GM18520 (cell line): ENCODE data around the gene C19orf85.

Experiments used
- ATAC-seq: cut with Tn5 transposase; IDR thresholded peaks from one replicate; pipeline ENCODE4 v1.9.1; 2021; ENCODE audit not compliant: unreplicated experiment

Gene C19orf85

GRCh38 chr19:55478364-55478763 lies 13.8 kb upstream of the C19orf85 start:
- ATAC-seq: no peak

- ATAC-seq: no peak
Observed at GRCh38 chr19:55477905-55478304, 13.4 kb upstream of the C19orf85 start.

GRCh38 chr19:55476100-55476775 lies 11.7 kb upstream of the C19orf85 start, which contains the start of gene ZNF628:
TSS of gene ZNF628 (plus strand) at chr19:55476617. CDS start at chr19:55479911, 3,294 bp downstream.
- peak; percentile 90 for ATAC-seq

GRCh38 chr19:55474269-55475265 lies 10.0 kb upstream of the C19orf85 start:
- ATAC-seq: no peak

GRCh38 chr19:55473225-55474012 lies 8.9 kb upstream of the C19orf85 start:
- ATAC-seq: no peak

GRCh38 chr19:55472463-55472862 lies 7.9 kb upstream of the C19orf85 start:
- ATAC-seq: no peak

- ATAC-seq: no peak
Observed at GRCh38 chr19:55471266-55471665, 6.7 kb upstream of the C19orf85 start.

GRCh38 chr19:55468054-55468393 lies 3.5 kb upstream of the C19orf85 start:
- ATAC-seq: no peak

- peak; percentile 61 for ATAC-seq
Observed at GRCh38 chr19:55467236-55468053, 2.9 kb upstream of the C19orf85 start.

GRCh38 chr19:55466241-55466614 lies 1.7 kb upstream of the C19orf85 start:
- ATAC-seq: no peak

- no peak for ATAC-seq
Observed at GRCh38 chr19:55465460-55466240, 1.1 kb upstream of the C19orf85 start.

- no peak for ATAC-seq
Observed at GRCh38 chr19:55464039-55464661, 401 bp downstream of the C19orf85 start.

- ATAC-seq: no peak
Observed at GRCh38 chr19:55463583-55464031, 944 bp downstream of the C19orf85 start.

- no peak for ATAC-seq
Observed at GRCh38 chr19:55462722-55463121, 1.8 kb downstream of the C19orf85 start.

- no peak for ATAC-seq
Observed at GRCh38 chr19:55461974-55462626, 2.5 kb downstream of the C19orf85 start.

- peak; percentile 96 for ATAC-seq
Observed at GRCh38 chr19:55461259-55461973, 3.1 kb downstream of the C19orf85 start, which contains the start of gene ISOC2. TSS of gene ISOC2 (minus strand) at chr19:55461642. CDS start at chr19:55456486, 5,156 bp downstream.

- ATAC-seq: no peak
Observed at GRCh38 chr19:55460670-55461258, 3.8 kb downstream of the C19orf85 start.
